GM18873 (cell line): Measurements from ENCODE around the gene ZRANB3.

ENCODE experiments used
- ATAC-seq: cut with Tn5 transposase; IDR thresholded peaks from one replicate; pipeline ENCODE4 v1.9.1; 2021; ENCODE audit warnings: mild to moderate bottlenecking, moderate library complexity, moderate number of reproducible peaks; ENCODE audit not compliant: unreplicated experiment, low FRiP score

ZRANB3 gene

DNA sequence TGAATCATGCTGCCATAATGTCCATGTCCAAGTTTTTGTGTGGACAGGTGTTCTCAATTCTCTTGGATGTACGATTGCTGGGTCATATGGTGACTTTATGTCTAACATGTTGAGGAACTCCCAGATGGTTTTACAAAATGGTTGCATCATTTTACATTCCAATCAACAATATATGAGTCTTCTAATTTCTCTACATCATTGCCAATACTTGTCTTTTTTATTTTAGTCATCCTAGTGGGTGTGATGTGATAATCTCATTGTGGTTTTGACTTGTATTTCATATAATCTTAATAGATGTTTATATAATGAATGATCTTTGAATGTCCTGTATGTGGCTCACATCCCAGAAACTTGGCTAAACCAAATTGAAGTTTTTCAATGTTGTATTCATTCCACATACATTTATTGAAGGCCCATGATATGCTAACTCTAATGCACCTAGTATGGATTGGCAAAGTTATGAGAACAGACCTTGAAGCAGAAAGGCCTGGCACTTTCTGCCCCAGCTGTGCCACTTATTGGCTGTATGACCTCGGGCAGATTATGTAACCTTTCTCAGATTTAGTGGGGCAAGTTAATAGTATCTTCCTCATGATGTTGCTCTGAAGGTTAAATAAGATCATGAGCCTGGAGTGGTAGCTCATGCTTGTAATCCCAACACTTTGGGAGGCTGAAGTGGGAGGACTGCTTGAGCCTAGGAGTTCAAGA is 273.5 kb downstream of the ZRANB3 start:
- ATAC-seq = no peak

DNA sequence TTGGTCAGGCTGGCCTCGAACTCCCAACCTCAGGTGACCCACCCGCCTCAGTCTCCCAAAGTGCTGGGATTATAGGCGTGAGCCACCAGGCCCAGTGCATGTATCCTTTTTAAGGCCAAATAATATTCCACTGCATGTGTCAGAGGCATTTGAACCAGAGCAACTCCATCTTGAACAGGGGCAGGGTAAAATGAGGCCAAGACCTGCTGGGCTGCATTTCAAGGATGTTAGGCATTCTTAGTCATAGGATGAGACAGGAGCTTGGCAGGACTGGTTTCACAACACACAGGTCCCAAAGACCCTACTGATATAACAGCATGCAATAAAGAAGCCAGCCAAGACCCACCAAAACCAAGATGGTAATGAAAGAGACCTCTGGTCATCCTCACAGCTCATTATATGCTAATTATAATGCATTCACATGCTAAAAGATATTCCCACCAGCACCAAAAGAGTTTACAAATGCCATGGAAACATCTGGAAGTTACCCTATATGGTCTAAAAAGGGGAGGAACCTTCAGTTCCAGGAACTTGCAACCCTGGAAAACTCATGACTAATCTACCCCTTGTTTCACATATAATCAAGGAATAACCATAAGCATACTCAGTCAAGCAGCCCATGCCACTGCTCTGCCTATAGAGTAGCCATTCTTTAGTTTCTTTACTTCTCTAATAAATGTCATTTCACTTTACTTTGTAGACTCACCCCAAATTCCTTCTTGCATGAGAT is 274.3 kb downstream of the ZRANB3 start:
- no peak for ATAC-seq

DNA sequence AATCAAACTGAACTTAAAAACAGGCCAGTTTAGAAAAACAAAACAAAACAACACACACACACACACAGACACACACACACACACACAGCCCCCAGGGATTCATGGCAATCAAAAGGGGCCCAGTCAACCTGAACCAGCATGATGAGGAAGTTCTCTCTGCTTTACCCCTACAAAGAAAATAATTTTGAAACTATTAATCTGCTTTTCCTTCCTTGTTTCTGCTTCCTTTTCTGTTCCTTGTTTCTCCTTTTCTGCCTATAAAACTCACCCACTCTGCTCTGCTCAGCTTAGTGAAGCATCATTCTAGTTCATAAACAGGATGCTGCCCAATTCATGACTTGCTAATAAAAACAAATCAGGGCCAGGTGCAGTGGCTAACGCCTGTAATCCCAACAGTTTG is 275.8 kb downstream of the ZRANB3 start:
- ATAC-seq = no peak

DNA sequence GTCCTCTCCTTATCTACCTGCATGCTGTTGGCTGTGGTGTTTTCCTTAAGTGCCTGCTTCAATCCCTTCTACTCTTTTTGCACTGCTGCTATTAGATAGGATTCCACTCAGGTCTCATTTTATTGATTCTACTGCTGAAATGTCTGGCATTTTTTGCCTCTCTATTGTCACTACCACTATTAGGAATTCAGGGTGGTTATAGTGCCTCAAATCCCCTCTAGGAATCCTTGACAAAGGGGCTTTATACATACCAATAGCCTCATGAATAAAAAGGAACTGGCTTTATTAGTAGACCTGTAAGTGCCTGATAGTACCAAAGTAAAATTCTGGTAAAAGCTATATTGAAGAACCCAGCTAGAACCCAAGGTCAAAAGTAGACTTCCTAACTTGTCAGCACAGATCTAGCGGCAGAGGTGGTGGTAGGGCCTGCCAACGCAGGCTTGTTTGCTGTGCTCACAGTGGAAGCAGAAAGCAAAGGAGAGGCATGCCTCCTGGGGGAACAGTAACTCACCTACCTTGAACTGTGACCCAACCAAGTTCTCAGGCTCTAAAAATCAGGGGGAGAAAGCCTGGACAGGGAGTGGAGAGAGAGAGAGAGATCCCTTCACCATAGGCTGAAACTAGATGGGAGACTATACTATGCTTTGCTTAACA is 278.1 kb downstream of the ZRANB3 start:
- no peak for ATAC-seq

DNA sequence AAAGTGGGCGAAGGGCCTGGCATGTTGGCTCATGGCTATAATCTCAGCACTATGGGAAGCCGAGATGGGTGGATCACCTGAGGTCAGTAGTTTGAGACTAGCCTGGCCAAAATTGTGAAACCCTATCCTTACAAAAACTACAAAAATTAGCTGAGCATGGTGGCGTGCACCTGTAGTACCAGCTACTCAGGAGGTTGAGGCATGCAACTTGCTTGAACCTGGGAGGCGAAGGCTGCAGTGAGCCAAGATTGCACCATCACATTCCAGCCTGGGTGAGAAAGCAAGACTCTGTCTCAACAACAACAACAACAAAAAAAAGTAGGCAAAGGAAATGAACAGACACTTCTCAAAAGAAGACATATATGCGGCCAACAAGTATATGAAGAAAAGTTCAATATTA is 282.4 kb downstream of the ZRANB3 start:
- ATAC-seq = no peak

DNA sequence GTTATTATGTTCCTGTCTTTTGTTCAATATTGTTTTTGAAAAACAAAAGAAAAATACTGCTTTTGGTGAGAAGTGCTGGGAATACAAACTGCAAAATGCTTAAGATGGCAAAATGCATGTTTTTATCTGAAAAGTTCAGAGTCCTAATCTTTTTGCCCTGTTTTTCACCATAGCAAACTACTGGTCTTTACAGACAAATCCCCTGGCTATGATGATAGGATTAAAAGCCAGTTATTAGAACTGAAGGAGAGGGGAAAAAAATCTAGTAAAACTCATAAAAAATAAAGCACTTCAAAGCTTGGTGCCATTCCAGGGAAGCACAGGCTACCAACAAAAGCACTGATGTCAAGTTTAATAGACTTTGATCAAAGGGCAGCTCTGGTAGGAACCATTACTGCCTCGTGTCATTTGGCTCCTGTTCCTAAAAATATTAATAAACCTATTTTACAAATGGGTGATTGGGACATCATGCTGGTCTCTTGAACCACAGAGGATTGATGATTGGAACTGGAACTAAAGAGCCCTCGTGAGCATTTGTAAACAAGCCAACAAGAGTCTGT is 284.2 kb downstream of the ZRANB3 start:
- ATAC-seq = no peak

DNA sequence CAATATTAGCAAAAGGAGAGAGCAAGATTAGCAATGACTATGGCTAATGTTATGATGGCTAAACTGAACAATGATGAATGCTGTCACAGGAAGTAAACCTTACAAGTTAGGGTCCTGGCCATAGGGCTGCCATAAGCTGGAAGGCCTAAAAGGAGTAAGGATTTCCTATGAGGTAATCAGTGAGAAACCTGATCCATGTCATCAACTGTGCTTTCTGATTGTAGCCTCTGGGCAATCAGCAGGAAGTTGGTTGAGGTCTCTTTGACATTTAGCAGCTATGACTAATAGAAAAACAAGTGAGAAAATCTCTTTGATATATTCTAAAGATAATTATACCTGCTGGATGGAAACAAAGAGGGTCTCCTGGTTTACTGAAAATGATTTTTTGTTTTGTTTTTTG is 285.9 kb downstream of the ZRANB3 start:
- ATAC-seq = no peak

DNA sequence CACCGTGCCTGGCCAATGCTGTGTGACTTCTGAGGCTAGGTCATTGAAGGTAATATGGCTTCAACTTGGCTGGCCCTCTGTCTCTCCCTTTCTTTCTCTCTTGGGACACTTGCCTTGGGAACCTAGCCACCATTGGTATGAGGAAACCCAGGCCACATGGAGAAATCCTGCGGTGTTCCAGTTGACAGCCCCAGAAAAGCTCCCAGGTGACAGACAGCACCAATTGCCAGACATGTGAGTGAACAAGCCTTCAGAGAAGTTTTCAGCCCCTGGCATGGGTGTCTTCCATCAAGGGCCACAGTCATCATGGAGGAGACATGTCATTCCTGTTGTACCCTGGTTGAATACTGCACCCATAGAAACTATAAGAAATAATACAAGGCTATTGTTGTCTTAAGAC is 292.4 kb downstream of the ZRANB3 start:
- no peak for ATAC-seq

DNA sequence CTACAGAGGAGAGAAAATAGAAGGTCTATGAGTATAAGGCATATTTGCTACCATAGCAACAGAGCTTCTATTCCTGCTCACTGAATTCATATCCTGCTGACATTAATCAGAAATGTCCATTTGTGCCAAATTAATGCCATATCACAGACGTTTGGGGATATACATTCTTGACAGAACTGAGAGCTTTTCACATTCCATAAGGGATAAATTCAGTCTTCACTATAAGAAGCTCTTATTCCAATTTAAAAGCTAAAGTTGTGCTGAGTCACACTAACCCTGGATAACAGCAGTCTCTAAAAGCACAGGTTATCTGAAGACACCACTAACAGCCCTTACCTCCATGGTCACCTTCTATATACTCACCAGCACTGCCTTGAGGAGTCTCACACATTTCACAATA is 300.9 kb downstream of the ZRANB3 start:
- ATAC-seq = no peak

DNA sequence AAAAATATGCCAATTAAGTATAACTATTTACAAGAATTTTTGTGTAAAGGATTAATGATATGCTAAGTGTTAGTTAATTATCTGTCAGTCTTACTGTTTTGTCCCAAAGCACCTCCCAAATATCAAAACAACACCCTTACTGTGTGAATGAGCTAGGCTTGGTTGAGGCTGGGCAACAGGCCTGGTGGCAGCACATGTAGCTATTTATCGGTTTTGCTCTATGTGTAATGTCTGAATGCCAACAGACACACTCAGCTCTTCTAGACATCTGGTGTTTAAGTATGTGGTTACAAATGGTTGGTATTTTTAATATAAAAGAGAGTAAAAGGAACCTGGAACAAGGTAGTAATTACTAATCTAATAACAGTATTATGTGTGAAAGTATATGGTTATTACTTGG is 303.6 kb downstream of the ZRANB3 start:
- ATAC-seq = no peak

DNA sequence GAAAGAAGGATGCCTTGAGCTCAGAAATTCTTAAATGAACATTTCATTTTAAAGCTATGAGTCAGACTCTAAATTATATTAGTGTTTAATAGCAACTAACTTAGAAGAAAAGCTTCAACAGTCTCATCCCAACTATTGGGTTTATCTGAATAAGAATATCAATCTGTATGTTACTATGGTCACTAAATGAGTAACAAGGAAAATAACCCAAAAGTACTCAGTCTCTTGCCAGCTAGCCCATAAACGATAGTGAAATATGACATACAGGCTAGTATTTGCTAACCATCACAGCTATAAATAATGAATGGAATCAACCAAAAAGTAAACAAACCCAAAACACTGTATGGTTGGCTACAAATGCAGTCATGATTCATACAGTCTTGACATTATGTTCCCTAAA is 304.1 kb downstream of the ZRANB3 start:
- ATAC-seq = no peak

DNA sequence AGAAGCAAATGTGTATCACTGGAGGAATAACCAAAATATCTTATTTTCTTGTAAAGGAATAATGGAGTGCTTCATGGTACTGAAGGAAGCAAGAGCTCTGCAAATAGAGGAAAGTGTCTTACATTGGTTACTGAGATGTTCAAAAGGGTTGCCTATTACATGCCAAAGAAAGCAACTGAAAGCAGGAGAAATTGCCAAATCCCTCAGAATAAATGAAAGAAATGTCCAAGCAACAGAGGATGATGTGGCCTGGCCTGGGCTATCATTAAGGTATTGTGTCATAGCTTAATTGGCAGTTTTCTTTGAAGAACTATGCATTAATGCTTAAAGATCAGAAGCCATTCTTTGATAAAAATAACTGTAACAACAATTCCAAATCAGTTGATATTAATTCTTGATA is 305.2 kb downstream of the ZRANB3 start:
- ATAC-seq = no peak

DNA sequence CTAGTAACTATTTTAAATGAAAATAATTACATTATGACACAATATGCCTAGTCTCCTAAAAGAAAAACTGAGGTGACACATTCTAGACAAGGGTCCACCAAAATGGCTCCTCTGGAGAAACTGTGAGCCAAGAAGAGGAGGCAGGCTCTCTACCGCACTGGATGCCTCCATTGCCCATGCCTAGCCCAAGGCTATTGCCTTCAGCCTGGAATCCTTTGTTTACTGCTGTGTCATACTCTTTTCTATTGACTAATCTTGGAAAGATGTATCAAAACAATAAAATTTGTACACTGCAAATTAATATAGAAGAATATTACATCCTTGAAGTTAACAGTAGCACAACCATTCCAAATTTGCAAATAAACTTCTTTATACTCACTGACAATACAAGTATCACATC is 311.8 kb downstream of the ZRANB3 start:
- ATAC-seq = no peak

DNA sequence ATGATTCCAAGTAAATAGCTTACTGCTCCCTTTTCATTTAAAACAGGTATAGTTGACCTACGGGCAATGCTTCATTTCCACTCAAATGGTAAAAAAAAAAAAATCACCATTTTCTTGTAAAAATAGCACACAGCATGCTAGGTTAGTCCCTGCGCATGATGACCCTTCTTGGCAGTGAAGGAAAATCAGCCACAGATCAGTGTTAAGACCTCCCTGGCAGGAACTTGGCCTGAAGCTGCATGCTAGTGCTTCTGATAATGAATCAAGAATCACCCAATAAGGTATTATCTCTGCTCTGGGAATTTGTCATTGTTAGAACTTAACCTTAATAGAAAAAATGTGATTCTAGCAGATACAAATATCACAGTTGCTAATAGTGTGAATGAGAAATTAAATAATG is 312.6 kb downstream of the ZRANB3 start:
- no peak for ATAC-seq

DNA sequence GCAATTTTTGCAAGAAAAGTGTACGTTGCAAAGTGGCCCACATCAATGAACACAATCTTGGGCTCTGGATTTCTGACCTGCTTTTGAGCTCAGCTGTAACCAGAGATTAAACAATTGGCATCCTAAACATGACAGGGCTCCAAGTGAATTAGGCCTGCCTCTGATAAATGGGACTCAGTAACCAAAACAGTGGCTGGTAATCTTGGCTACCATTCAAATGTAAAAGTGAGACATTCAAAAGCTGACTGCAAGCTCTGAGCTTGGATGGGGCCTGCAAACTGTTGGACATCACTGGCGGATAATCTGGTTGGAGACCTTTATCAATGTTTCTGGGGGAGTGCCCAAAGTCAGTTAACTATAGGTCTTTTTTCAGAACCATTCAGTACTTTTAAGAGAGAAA is 318.3 kb downstream of the ZRANB3 start:
- no peak for ATAC-seq

DNA sequence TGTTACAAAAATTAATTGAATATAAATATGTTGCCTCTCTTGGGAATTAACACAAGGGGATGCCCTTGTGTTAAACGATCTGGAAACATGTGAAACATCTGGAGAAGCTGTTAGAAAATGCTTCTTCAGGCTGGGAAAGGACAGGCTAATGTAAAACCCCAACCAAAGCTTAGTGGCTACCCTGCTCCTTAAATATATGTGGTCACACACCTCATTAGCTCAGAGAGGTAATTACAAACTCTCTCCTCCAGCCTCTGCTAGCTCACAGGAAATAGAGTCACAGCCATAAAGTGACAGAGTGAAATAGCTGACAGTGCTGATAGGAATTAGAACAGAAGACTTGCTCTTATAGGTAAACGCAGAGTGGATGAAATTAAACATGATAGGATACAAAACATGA is 323.0 kb downstream of the ZRANB3 start:
- no peak for ATAC-seq

DNA sequence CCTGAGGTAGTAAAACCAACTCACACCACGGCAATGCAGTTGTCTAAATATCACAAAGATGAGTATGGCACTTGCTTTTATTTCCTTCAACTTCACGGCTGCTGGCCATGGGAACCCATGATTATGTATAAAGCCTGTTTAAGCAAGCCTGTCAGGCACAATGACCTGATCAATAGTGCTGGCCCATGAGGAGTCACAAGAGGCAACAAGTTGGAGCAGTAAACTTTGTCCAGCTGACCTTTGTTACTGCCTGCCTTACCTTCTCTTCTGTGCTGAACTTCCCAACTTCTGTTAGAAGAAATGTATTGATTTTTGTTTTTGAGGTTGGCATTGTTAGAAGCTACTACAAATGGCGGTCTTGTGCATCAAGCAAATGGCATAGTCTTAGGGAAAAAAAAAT is 327.1 kb downstream of the ZRANB3 start:
- ATAC-seq = no peak

DNA sequence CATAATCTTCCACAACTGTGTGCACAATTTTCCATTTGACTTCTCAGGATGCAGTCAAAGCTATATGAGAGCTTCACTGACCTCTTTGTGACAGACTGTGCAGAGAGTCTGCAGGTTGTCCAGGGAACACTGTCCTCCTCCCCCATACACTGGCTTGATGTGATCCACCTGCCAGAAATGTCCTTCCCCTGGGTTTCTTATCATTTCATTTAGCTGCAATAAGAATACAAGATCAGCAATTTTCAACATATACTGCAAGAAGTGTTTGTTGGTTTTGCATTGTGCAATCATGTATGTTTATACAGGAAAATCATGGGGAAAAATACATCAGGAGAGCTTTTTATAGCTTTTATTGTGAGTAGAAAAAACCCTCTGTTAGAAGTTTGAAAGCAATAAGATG is 328.3 kb downstream of the ZRANB3 start:
- ATAC-seq = no peak

DNA sequence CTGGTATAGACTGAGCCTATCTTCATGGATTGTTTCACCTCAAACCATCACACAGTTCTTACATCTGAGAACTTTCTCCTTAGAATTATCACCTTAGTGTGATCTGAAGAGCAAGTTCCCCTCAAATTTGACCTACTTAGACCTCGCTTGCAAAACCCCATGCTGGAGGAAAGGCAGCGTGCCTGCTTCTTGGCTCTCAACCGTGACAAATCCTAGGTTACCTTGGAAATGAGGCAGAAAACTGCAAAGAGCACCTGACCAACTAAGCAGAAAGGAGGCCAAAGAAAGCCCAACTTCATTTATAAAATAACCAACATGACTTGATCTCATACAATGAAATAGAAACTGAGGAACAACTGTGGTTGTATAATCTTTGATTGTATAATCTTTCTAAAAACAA is 332.5 kb downstream of the ZRANB3 start:
- no peak for ATAC-seq

DNA sequence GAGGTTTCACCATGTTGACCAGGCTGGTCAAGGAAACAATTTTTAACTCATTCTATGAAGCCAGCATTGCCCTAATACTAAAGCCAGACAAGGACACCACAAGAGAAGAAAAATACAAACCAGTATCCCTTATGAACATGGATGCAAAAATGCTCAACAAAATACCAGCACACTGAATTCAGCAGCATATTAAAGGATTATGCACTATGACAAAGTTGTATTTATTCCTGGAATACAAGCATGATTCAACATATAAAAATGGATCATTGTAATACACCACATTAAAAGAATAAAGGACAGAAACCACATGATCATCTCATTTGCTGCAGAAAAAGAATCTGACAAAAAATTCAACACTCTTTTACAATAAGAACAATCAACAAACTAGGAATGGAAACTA is 340.2 kb downstream of the ZRANB3 start:
- no peak for ATAC-seq

DNA sequence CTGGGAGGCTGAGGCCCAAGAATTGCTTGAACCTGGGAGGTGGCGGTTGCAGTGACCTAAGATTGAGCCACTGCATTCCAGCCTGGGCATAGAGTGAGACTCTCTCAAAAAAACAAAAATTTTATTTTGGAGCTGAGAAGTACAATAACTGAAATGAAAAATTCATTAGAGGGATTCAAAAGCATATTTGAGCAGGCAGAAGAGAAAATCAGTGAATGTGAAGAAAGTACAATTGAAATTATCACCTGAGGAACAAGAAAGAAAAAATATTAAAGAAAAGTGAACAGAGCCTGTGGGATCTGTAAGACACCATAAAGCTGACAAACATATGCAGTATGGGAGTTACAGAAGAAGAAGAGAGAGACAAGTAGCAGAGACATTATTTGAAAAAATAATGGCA is 341.9 kb downstream of the ZRANB3 start:
- ATAC-seq = no peak

DNA sequence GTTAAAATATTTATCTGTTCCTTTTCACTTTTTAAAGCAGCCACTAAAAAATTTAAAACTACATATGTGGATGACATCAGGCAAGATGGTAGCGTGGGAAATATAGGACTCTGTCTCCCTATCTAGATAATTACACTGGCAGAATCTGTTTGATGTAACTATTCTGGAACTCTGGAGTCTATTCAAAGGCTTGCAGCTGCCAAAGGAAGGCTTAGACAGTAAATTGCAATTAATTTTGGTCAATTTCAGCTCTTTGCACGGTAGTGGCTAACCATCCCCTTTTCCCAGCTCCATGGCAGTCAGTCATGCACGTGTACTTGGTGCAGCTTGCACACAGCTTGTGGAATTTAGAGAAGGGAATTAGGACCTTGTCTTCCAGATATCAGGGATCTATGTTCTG is 343.7 kb downstream of the ZRANB3 start:
- no peak for ATAC-seq
